Stimulated activated CD4-positive, alpha-beta T cell treated with anti-CD3 and anti-CD28 coated beads, TNF-alpha, amount 100 ng/mL, for 4 hours (primary cell): Measurements from ENCODE around the gene SCCPDH.

Source experiments
- DNase-seq, 3 experiments: peaks; one replicate each; pipeline ENCODE4 v3.0.0-alpha.2; 2020; ENCODE audit warnings: low read depth in 3 of 3

Gene SCCPDH

DNA sequence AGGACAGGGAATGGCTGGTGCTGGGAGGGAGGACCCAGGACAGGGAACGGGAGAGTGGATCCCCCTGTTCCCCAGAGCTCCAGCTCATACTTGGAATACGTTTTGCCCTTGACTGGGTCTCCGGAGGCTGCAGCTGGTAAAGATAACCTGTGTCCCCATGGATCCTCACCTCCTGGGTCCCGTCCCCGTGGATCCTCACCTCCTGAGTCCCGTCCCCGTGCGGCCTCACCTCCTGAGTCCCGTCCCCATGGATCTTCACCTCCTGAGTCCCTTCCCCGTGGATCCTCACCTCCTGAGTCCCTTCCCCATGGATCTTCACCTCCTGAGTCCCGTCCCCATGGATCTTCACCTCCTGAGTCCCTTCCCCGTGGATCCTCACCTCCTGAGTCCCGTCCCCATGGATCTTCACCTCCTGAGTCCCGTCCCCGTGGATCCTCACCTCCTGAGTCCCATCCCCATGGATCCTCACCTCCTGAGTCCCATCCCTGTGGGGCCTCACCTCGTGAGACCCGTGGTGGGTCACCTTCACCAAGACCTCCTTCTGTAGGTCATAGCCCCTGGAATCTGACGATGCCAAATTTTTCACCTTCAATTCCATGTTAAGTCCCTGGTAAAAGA lies 61.4 kb downstream of the SCCPDH start:
- no peak for DNase-seq

DNA sequence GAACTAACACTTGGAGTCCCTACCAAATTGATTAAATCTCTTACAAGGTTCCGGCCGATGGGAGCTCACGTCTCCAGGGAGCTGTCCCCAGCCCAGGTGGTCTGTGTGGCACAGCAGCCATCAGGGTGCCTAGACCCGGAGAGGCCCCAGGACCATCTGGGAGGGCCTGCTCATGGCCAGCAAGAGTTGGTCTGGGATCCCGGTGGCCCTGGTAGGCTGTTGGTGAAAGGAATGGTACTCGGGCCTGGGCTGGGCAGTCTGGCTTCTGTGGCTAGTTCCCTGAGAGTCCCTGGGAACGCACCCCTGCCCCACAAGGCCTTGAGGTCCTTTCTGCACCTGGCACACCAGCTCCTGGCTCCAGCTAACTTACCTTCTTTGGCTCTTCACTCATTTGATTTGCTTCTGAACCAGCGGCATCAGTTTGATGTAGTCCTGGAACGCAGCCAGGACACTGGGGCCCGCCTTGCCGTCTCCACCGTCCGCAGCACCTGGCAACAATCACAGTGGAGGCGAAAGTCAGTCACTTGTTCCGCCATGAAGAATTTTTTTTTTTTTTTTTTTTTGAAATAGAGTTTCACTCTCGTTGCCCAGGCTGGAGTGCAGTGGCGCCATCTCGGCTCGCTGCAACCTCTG lies 62.5 kb downstream of the SCCPDH start:
- no peak for DNase-seq

DNA sequence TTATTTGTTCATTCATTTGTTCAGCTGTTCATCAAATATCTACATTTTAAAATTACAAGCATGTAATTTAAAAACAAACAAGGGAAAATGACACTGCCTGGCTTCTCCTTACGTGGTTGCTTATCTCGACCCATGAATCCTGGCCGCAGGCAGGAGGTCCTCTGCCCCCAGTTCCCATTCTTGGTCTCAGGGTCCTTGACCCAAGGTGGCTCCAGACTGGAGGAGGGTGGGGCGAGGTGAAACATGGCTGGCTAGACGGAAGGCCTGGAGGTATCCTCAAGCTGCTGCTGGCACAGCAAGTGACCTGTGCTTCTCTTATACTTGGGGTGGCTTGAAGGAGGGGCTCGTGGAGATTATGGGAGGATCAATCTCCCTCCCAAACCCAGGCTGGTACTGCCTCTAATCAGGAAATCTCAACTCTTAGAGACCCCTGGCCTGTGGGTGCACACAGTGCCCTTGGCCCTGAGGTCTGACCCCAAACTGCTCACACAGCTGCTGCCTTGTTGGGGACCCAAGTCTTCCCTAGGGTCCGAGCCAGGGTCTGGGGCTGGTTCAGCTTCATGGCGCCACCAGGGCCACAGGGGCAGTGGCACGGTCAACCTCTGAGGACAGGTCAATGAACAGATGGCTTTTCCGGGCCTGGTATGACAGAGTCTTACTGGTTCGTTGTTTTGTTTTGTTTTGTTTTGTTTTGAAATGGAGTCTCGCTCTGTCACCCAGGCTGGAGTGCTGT lies 63.7 kb downstream of the SCCPDH start:
- DNase-seq = no peak

DNA sequence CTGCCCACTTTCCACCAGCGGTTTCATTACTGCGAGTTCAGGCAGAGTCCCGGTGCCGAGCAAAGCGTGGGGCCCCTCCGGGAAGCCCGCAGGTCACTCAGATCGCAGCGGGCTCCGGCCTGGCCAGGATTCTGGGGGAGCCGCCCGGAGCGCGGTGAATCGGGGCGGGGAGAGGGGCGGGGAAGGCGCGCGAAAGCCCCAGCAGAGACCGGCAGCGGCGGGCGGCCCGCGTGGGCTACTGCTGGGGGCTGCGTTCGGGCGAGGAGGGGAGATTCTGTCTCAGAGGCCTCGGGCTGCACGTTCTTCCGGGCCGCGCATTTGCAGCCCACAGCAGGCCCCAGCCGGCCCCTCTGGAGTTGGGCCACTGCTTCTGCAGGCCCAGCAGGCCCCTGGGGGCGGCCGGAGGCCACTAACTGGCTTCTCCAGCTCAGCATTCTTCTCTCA lies 64.7 kb downstream of the SCCPDH start:
- no peak for DNase-seq

DNA sequence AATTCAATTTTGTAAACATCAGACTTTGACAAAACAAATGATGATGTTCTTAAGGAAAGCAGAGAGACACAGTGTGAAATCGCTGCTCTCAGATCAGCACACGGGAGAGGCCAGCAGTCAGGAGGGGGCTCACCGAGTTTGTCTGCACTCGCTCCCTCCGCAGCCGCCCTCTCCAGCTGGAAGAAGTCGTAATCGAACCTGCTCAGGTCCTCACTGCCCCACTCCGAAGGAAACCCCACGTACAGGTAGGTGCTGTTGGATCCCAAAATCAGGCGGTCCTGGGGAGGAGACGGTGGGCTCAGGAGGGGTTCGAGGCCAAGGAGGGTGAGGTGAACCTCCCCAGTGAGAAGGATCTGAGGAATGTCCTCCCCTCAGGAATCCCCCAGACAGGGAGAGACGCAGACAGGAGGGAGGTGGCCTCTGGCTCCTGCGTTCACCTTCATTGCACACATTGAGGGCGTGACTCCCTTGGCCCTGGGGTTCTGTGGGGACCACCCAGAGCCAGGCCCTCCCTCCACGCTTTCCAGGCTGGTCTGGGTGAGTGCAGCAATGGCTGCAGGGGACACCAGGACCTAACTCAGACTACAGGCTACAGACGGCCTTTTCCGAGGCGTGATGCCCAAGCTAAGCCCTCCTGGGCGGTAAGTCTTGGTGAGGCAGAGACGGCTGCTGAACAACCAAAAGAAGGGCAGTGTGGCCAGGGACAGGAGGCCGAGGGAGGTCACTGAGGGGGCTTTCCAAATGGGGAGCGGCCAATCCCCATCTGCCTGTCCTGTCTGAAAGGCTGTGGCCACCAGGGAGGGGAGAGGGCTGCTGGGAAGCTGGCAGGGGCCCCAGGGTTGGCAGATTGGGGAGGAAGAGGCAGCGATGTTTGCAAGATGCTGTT lies 65.5 kb downstream of the SCCPDH start:
- no peak for DNase-seq

DNA sequence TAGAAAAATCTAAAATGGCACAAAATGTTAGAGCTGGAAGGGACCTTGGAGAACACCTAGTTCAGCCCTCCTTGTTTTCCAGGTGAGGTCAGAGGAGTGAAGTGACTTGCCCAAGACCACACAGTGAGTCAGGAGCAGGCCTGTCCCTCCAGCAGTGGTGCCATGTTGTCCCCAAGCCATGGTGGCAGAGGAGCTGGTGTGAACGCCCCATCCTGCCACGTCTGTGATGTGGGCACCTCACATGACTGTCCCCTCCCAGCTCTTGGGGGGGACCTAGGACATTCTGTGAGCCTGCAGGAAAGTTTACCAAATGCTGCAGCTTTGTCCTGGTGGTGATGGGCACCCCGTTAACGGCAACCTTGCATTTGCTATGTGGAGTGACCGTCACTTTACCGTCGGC lies 66.2 kb downstream of the SCCPDH start:
- no peak for DNase-seq

DNA sequence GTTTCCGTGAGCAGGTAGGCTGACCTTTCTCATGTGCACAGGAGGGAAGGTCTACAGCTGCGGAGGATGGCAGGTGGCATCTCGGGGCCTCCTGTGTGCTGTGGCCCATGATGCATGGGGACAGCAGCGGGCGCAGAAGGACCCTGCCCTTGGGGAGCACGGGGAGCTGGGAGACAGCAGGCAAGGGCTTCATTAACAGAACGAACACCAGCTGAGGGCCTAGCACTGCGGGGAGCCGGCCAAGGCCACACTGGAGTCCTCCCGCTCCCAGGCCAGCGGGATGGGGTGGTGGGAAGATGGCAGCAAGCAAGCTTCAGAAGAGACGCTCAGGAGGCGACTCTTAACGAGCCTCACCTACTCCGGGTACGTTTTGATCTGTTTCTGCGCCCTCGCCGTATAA lies 66.6 kb downstream of the SCCPDH start:
- no peak for DNase-seq

DNA sequence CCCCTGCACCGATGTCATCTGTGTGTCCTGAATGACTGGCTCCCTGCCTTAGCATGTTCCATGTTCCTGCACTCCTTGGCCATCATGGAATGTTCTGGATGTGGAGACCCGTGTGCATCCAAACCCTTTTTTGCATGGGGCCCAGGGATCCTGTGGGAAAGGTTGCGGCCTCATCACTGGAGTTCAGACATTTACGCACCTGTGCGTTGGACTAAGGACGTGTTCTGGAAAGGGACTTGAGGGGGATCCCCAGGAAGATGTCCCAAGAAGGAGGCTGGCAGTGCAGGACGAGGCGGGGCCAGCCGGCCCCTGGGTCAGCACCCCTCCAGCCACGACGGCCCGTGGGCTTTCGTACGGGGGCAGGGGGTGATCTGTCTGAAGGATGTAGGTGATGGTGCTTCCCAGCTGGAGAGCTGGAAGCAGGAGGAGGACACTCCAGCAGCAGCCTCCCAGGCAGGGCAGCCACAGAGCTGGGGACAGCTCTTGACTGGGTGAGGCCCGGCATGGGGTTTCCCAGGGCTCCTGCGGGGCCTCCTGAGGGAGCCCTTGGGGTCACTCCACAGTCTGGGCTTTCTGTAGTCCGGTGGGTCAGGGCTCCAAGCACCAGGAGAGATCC lies 67.2 kb downstream of the SCCPDH start:
- DNase-seq = no peak

DNA sequence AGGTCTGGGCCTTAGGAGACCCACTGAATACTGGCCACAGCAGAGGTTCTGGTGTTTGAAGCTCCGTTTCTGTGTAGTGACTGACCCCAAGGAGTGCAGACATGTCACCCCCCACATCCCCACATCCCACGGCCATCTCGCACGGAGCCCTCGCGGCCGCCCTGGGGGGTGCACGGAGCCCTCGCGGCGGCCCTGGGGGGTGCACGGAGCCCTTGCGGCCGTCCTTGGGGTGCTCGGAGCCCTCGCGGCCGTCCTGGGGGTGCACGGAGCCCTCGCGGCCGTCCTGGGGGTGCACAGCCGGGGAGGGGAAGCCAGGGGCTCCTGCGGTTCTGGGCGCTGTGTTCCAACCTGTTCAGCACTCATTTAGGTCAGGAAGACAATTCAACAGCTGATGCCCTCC lies 68.4 kb downstream of the SCCPDH start:
- no peak for DNase-seq

DNA sequence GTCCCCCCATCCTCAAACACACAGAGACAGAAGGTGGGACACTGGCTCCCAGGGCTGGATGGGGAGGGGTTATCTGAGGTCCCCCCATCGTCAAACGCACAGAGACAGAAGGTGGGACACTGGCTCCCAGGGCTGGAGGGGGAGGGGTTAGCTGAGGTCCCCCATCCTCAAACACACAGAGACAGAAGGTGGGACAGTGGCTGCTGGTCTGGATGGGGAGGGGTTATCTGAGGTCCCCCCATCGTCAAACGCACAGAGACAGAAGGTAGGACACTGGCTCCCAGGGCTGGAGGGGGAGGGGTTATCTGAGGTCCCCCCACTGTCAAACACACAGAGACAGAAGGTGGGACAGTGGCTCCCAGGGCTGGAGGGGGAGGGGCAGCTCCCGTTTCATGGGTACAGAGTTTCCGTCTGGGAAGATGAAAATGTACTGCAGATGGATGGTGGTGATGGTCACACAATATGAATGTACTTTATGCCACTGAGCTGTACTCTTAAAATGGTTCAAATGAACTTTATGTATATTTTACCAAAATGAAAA lies 69.2 kb downstream of the SCCPDH start:
- DNase-seq = no peak

DNA sequence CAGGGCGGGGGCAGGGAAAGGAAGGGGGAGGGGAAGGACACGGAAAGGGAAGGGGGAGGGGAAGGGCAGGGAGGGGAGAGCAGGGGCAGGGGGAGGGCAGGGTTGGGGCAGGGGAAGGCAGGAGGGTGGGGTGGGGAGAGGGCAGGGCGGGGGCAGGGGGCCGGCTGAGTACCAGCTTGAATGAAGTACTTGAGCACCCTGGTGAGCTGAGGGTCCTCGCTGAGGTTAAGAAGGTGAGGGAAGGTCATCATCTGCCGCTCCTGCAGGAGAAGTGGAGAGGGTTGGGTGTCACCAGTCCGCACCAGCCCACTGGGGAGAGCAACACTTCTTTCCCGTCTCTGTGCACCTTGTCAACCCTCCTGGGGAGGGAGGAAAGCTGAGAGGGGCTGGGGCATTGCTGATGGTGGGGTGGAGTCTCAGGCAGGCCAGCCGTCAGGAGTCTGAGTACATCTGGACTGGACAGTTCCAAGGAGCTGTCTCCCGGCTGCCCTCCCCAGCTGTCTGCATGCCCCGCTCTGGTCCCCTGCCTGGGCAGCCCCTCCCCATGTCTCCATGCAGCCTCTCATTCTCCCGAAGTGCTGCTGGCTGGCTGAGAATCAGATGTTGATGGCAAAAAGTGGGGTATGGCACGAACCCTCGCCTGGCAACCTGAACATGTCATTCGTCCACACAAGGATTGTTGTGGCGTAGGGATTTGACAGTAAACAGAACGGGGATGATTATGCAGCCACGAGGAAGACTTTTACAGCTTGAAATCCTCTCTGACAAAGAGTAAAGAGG lies 70.0 kb downstream of the SCCPDH start:
- DNase-seq = no peak

DNA sequence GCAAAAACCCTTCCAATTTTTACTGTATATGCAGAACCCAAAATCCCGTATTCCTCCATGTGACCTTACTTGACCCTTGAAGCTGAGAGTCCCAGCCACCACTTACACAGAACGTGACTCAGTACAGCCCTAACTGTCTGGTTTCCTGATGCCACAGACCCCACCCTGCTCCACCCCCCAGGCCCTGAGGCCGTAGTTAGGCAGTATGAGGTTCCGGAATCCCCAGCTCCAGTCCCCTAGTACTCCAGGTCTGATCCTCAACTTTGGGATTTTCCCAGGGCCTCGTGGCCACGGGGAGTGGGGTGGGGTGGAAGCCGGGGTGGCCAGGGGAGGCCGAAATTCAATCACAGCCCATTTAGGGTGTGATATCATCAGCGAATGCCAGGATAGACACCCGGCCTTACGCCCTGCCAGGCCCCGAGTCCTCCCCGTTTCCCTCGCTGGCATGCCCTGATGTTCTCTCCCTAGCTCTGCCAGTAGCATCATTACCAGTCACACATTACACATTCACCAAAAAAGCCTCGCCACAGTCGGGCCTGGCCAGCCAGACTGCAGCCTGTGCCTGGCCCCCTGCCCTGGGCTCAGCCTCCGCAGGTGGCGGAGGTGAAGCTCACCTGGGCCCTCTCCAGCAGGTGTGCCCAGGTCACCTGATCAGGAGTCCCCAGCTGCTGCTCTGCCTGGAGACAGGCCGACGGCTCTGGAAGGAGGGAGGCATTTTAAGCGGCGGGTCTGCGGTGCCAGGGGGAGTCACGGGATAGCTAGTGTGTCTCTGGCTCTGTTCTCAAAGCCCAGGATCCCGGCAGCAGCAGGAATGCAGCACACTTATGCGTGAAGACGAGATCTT lies 70.8 kb downstream of the SCCPDH start:
- DNase-seq = no peak

DNA sequence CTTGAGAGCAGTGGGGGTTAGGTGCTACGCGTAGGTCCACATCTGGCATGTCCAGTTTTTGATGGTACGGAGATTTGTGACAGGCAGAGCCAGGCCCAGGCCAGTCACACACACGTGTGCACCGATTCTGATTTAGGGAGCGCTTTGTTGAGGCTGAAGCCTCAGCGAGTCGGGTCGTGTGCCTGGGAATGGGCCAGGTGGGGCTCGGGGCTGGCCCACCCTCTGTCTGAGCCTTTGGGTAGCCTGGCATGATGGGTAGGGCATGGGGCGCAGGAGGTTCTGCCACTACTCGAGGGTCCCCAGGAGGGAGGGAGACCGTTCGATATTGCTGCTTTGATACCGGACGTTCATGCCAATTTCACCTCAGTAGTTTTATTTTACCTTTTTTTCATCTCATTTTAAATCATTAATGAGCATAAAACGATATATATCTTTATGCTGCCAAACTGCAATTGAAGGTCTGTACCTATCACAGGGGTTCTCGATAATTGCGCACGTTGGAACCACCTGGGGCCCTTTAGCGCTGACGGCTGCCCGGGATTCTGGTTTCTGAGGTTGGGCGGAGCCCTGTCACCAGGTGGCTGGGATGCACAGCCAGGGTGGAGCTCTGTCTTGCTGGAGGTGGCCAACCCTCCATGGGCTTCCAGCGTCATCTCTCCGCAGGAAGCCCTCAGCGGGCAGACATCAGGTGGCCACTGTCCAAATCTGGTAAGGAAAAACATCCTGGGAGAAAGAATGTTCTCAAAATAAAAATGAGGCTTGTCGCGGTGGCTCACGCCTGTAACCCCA lies 71.9 kb downstream of the SCCPDH start:
- DNase-seq = no peak

DNA sequence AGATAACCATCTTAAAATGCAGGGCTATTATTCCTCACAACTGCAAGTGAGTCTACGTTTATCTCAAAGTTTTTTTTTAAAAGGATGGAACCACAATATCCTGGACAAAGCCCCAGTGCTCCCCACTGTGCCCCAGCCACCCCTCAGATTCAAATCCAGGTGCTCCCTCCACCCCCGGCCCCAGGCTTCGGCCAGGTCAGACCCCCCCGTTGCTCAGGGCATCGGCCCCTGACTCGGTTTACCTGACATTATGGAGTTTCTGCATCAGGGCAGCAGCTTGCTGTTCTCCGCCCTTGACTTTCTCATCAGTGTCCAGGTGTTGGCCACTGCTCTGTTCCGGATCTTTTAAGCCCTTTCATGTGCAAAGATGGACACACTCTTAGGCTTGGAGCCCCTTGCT lies 72.9 kb downstream of the SCCPDH start:
- DNase-seq = no peak

DNA sequence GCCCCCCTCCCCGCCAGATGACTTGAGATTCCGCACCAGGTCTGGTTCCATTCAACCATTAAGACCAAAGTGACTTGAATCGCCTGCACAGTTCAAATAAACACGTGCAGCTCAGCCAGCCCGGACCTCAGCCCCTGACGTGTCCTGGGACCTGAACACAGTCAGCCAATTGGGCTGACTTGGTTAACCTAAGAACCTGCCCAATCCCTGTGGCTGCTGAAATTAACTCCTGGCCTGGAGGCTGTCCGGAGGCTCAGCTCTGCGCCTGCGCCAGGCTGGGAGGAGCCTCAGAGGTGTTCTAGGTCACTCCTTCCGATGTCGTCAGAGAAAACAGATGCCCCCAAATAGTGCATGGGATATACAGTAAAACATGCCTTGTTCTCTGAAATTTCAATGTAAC lies 73.4 kb downstream of the SCCPDH start:
- DNase-seq = no peak

DNA sequence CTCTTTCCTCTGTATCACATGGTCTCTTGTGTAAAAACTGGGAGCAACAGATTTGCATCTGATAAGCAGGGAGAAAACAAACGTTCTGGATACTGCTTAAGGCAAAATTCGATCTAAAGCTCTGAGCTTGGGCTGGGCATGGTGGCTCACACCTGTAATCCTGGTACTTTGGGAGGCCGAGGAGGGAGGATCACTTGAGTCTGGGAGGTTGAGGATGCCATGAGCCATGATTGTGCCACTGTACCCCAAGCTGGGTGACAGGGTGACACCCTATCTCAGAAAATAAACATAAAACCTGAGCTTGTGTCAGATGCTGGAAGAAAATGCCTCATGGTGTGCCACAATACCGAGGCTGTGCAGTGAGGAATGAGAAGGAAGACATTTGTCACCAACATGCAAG lies 73.9 kb downstream of the SCCPDH start:
- no peak for DNase-seq

DNA sequence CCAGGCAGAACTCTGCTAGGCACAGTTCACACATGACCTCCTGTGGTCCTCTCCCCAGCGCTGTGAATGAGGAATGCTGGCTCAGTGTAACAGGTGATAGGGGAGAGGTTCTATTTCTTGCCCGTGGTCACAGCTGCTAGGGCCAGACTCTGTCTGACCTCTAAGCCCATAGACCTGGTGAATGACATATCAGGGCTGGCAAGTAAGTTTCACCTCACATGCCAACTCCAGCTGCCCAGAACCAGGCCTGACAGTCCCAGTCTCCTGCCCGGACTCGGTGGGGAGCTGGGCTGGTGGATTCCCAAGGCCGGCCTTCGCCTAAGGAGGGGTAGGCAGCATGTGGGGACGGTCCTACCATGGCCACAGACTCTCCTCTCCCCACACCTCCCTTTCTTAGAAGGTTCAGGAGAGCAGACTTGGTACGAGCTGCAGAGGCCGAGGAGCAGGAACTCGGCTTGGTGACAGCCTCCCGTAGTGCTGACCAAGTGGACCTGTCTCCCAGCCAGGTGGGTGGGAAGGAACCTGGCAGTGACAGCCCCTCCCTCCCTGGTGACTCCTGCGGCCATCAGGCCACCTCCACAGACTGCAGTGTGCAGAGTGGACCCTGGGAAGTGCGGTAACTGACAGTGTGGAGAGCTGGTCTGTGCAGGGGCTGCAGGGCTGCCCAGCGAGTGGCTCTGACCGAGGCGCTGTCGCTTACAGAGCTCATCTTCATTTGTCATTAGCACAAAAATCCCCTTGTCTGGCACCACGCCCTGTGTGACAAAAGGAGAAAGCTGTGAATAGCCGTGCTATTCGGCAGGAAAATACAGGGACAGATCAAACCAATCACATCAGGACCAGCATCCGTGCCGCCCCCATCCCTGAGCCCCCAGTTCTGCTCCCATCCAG lies 74.6 kb downstream of the SCCPDH start:
- DNase-seq = no peak

DNA sequence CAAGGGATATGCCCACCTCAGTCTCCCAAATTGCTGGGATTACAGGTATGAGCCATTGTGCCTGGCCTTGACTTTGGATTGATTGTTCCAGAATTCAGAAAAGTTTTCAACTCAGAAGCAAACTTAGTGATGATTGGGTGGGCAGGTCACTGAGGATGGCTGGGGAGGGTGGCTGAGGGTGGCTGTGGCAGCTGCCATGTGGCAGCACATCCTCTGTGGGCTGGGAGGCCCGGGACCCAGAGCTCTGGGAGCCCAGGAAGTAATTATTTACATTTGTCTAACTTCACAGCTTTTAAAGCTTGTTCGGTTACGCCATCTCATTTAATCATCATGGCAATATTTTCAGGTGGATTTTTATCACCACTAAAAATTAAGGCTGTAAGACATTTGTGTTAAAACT lies 76.1 kb downstream of the SCCPDH start:
- no peak for DNase-seq
